Measurements from ENCODE around the gene PIAS4. TPM values are rescaled to one million over a fixed set of nuclear protein-coding genes. Genes with fewer than 3 reads are reported as not detected.
A peak's percentile ranks its signal among the peaks of the same experiment; 100 is the strongest.

PIAS4 gene
- total RNA-seq, 1 donor from 2014 or later: 39.8 TPM

DNA sequence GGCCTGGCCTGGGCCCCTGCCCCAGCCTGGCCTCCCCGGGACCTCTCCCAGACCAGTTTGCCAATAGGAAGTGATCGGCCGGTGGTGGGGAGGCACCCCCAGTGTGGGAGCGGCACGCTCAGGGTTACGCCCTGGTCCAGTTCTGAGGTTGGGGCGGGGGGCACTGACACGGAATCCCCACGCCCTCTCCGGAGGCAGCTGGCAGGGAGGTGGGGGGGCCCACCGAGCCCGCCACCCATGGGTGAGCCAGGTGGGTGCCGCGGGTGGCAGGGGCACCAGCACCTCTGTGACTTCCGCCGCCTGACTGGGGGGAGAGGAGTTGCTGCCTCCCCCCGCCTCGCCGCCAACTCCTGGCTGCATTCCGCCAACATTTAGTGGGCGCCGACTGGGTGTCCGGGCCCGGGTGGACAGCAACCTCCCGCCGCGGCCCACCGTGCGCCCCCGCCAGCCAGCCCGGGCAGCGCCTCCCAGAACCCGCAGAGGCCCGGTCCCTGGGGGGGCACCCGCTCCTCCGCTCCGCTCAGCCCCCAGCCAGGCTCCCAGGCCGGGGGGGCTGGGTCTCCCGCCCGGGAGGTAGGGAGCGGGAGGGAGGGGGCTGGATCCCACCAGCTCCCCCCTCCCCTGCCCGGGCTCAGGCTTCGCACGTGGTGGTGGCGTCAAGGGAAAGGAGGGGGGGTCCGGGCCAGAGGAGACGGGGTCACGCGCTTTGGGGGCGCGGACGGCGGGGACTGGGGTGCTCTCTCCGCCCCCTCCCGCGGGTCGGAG, 57.1 kb downstream of the PIAS4 start:
- H3K9me3 Mint-ChIP-seq: no peaks in the 10 kb centered on the region
- H3K27ac Mint-ChIP-seq: no peak overlapping the region
- DNase-seq (ENCODE audit: extremely low spot score, unreplicated experiment): no peak
- TF ChIP-seq, protein P1, sequence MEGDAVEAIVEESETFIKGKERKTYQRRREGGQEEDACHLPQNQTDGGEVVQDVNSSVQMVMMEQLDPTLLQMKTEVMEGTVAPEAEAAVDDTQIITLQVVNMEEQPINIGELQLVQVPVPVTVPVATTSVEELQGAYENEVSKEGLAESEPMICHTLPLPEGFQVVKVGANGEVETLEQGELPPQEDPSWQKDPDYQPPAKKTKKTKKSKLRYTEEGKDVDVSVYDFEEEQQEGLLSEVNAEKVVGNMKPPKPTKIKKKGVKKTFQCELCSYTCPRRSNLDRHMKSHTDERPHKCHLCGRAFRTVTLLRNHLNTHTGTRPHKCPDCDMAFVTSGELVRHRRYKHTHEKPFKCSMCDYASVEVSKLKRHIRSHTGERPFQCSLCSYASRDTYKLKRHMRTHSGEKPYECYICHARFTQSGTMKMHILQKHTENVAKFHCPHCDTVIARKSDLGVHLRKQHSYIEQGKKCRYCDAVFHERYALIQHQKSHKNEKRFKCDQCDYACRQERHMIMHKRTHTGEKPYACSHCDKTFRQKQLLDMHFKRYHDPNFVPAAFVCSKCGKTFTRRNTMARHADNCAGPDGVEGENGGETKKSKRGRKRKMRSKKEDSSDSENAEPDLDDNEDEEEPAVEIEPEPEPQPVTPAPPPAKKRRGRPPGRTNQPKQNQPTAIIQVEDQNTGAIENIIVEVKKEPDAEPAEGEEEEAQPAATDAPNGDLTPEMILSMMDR (conservative IDR thresholded peaks at IDR 0.05): no peak
- peaks cover 16% of the 10 kb centered on the region for H3K27me3 Mint-ChIP-seq
- no peaks in the 10 kb centered on the region for H3K36me3 Mint-ChIP-seq
- H3K4me3 Mint-ChIP-seq: peak overlapping the region; percentile 90
- peaks cover 9% of the 10 kb centered on the region for H3K4me1 Mint-ChIP-seq (ENCODE audit: unreplicated experiment)

DNA sequence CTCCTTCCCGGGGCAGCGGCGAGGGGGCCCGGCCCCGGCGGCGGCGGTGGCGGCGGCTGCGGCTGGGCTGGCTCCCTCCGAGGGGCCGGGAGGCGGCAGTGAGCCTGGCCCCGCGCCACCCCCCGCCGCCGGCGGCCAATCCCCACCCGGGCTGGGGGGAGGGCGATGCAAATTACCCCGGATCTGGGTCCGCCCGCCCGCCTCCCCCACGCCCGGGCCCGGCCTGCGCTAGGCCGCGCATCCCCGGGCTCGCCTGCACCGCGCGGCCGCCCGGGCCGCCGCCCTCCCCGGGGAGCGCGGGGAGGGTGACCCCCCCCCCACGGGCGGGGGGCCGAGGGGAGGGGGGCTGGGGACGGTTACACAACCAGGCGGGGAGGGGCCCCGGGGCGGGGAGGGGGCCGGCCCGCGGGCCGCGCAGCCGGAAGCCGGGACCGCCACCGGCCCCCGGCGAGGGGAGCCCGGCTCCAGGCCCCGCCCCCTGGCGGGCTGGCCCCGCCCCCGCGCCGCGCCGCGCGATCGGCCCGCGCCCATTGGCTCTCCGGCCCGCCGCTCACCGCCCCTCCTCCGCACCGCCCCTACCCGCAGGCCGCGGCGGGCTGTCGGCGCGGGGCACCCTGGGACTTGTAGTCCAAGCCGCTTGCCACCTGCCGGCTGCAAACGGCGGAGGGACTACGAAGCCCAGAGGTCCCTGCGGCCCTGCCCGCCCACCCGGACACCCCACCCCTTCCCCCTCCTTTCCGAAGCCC, 58.1 kb downstream of the PIAS4 start:
- Mint-ChIP-seq H3K9me3 (no peaks in the 10 kb centered on the region), H3K4me3 (peak overlapping the region; percentile 64), H3K36me3 (no peaks in the 10 kb centered on the region), H3K27me3 (peaks cover 18% of the 10 kb centered on the region), H3K4me1 (ENCODE audit: unreplicated experiment) (peaks cover 9% of the 10 kb centered on the region), H3K27ac (no peak overlapping the region)
- peak; percentile 99 for DNase-seq (ENCODE audit: extremely low spot score, unreplicated experiment)
- TF ChIP-seq, protein P1 (conservative IDR thresholded peaks at IDR 0.05): no peak

DNA sequence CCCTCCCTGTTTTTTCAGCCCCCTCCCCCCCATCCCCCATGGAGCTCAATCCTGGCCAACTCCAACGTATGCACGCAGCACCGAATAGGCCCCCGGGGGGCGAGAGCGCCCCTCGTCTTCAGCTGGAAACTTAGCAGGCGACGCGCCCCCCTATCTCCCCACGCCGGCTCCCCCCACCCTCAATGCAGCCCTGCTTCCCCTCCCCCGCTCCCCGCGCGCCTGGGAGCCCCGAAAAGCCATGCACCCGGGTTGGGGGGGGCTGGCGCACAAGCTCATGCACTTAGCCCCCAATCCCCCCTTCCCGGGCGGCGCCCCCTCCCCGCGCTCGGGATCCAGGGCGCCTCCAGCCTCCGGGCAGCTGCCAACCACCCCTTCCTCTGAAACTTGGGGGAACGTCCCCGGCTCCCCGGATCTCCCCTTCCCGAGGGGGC, 58.7 kb downstream of the PIAS4 start:
- Mint-ChIP-seq H3K4me3 (peak overlapping the region; percentile 64), H3K4me1 (ENCODE audit: unreplicated experiment) (peaks cover 9% of the 10 kb centered on the region), H3K27ac (no peak overlapping the region), H3K36me3 (no peaks in the 10 kb centered on the region), H3K9me3 (no peaks in the 10 kb centered on the region), H3K27me3 (peaks cover 18% of the 10 kb centered on the region)
- DNase-seq (ENCODE audit: extremely low spot score, unreplicated experiment): no peak
- TF ChIP-seq, protein P1 (conservative IDR thresholded peaks at IDR 0.05): no peak

DNA sequence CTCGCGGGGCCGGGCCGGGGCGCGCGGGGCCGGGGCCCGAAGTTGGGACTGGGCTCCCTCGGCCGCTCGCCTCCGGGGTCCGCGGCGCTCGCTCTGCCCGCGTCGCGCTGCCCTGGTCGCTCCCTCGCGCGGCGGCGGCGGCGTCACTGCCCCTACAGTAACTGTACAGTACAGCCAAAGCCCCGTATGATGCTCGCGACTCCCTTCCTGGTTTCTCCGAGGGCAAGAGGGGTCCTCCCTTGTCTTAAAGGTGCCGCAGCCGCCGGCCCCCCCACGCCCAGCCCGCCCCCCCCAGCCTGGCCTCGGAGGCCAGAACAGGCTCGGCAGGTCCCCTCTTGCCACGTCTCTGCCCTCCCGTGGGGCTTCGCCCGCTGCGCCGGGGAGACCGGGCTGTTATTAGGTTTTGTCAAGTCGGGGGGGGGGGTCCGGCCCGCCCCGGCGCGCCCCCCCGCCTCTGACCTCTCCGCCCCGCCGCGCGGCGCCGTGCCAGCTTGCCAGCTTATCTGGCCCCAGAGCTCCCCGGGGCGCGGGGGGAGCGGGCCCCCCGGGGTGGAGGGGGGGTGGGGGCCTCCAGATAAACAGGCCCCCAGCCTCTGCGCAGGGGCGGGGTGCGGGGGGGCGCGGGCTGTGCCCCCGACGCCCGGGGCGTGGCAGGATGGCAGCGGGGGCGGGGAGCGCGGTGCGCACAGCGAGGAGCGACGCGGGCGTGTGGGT, 59.3 kb downstream of the PIAS4 start, which contains the start of gene ZBTB7A:
Gene ZBTB7A (minus strand): TSS at position 218 of the 714 bp plus-strand sequence. CDS start 11,667 bp downstream, outside the sequence.
- Mint-ChIP-seq H3K4me1 (ENCODE audit: unreplicated experiment) (peaks cover 9% of the 10 kb centered on the region), H3K36me3 (no peaks in the 10 kb centered on the region), H3K9me3 (no peaks in the 10 kb centered on the region), H3K27ac (no peak within 1 kb of the TSS), H3K4me3 (peak within 1 kb of the TSS; percentile 87), H3K27me3 (peaks cover 18% of the 10 kb centered on the region)
- DNase-seq (ENCODE audit: extremely low spot score, unreplicated experiment): no peak
- TF ChIP-seq, protein P1 (conservative IDR thresholded peaks at IDR 0.05): no peak

GRCh38 chr19:4067396-4068046, 60.0 kb downstream of the PIAS4 start:
- TF ChIP-seq, protein P1 (conservative IDR thresholded peaks at IDR 0.05): no peak
- no peaks in the 10 kb centered on the region for H3K36me3 Mint-ChIP-seq
- peaks cover 9% of the 10 kb centered on the region for H3K4me1 Mint-ChIP-seq (ENCODE audit: unreplicated experiment)
- no peak for DNase-seq (ENCODE audit: extremely low spot score, unreplicated experiment)
- peak overlapping the region; percentile 89 for H3K27ac Mint-ChIP-seq
- H3K27me3 Mint-ChIP-seq: peaks cover 18% of the 10 kb centered on the region
- no peaks in the 10 kb centered on the region for H3K9me3 Mint-ChIP-seq
- peak overlapping the region; percentile 88 for H3K4me3 Mint-ChIP-seq
